Naive thymus-derived CD4-positive, alpha-beta T cell (primary cell): ENCODE results near the gene CYP1A1. TPM values are rescaled to one million over a fixed set of nuclear protein-coding genes. Genes with fewer than 3 reads are reported as not detected.

Source experiments
- ATAC-seq: fragments of 150-1000 bp; cut with Tn5 transposase; 2 replicates; pipeline ENCODE4 v1.10.0; 2021; ENCODE audit warnings: mild to moderate bottlenecking, moderate library complexity
- CTCF ChIA-PET: fragments of 350-600 bp; sonication (Branson Sonifier 250); formaldehyde crosslinking; loops from one replicate; lab custom pipeline; 2021; ENCODE audit warnings: antibody characterized with exemption; lab: Charles Lee
- POLR2A ChIA-PET: fragments of 350-600 bp; sonication (Branson Sonifier 250); formaldehyde crosslinking; loops from one replicate; lab custom pipeline; 2021; ENCODE audit warnings: antibody characterized with exemption, inconsistent platforms; lab: Charles Lee
- DNase-seq, 9 donors: peaks; one replicate each; pipeline versions ENCODE4 v3.0.0 to v3.0.0-alpha.2; 2020 to 2022; ENCODE audit warnings: mixed read lengths in 1 of 9
- H3K27ac ChIP-seq: one replicate; pipeline ENCODE4 v1.7.0; 2013; ENCODE audit warnings: mild to moderate bottlenecking, low read depth, low read length, moderate library complexity
- H3K27me3 ChIP-seq, 2 donors: one replicate each; pipeline ENCODE4 v1.7.0; 2013; ENCODE audit warnings: low read length in 2 of 2, mild to moderate bottlenecking in 2 of 2, moderate library complexity in 2 of 2; ENCODE audit not compliant: control insufficient read depth in 2 of 2, insufficient read depth in 2 of 2
- H3K36me3 ChIP-seq, 3 experiments: 1 replicate in 2 of 3; 2 replicates in 1 of 3; pipeline ENCODE4 v1.7.0; 2013; ENCODE audit warnings: low read length in 3 of 3, mild to moderate bottlenecking in 3 of 3, moderate library complexity in 1 of 3; ENCODE audit not compliant: insufficient read depth in 3 of 3, control insufficient read depth in 2 of 3
- H3K4me1 ChIP-seq, 2 donors: one replicate each; pipeline ENCODE4 v1.7.0; 2013; ENCODE audit warnings: low read length in 2 of 2, mild to moderate bottlenecking in 2 of 2, moderate library complexity in 1 of 2; ENCODE audit not compliant: control insufficient read depth in 2 of 2, insufficient read depth in 2 of 2
- H3K4me3 ChIP-seq: 2 replicates; pipeline ENCODE4 v1.7.0; 2013; ENCODE audit warnings: mild to moderate bottlenecking, low read length
- H3K9me3 ChIP-seq, 3 experiments: 1 replicate in 2 of 3; 2 replicates in 1 of 3; pipeline ENCODE4 v1.7.0; 2013; ENCODE audit warnings: low read length in 3 of 3; ENCODE audit not compliant: control insufficient read depth in 2 of 3
- H3K27ac Mint-ChIP-seq, 9 donors: one replicate each; pipeline ENCODE4 v1.8.0; 2020 to 2022; ENCODE audit warnings: mixed read lengths in 9 of 9, mild to moderate bottlenecking in 8 of 9, moderate library complexity in 5 of 9, inconsistent platforms in 2 of 9
- H3K27me3 Mint-ChIP-seq, 5 donors: one replicate each; pipeline ENCODE4 v1.8.0; 2021 to 2022; ENCODE audit warnings: mixed read lengths in 5 of 5, mild to moderate bottlenecking in 1 of 5
- H3K36me3 Mint-ChIP-seq, 5 donors: one replicate each; pipeline ENCODE4 v1.8.0; 2020 to 2022; ENCODE audit warnings: mixed read lengths in 5 of 5, mild to moderate bottlenecking in 3 of 5, inconsistent platforms in 1 of 5
- H3K4me1 Mint-ChIP-seq, 7 donors: one replicate each; pipeline ENCODE4 v1.8.0; 2020 to 2022; ENCODE audit warnings: mixed read lengths in 7 of 7, mild to moderate bottlenecking in 3 of 7, inconsistent platforms in 1 of 7
- H3K4me3 Mint-ChIP-seq, 10 donors: one replicate each; pipeline ENCODE4 v1.8.0; 2020 to 2022; ENCODE audit warnings: mild to moderate bottlenecking in 10 of 10, mixed read lengths in 10 of 10, moderate library complexity in 6 of 10, inconsistent platforms in 2 of 10
- H3K9me3 Mint-ChIP-seq, 11 donors: one replicate each; pipeline ENCODE4 v1.8.0; 2020 to 2022; ENCODE audit warnings: mixed read lengths in 11 of 11, mild to moderate bottlenecking in 4 of 11, inconsistent platforms in 1 of 11, moderate library complexity in 1 of 11
- intact Hi-C, 2 donors: fragments of 100-400 bp; cut with micrococcal nuclease; formaldehyde crosslinking; loops; one replicate each; pipeline ENCODE4 v1.15.1; 2023
- polyA plus RNA-seq, 2 donors: library from polyadenylated mRNA; unstranded; fragments of 300-500 nt; fragmentation: Illumina TruSeq; gene quantifications; one replicate each; pipeline ENCODE4 v1.2.3, GENCODE V29; 2021
- total RNA-seq, 6 experiments: library from RNA in 5 of 6; stranded (reverse) in 5 of 6; gene quantifications; 1 replicate in 5 of 6; 2 replicates in 1 of 6; pipeline ENCODE4 v1.2.3 and lab custom pipeline; 2021 to 2026

CYP1A1 gene, protein sequence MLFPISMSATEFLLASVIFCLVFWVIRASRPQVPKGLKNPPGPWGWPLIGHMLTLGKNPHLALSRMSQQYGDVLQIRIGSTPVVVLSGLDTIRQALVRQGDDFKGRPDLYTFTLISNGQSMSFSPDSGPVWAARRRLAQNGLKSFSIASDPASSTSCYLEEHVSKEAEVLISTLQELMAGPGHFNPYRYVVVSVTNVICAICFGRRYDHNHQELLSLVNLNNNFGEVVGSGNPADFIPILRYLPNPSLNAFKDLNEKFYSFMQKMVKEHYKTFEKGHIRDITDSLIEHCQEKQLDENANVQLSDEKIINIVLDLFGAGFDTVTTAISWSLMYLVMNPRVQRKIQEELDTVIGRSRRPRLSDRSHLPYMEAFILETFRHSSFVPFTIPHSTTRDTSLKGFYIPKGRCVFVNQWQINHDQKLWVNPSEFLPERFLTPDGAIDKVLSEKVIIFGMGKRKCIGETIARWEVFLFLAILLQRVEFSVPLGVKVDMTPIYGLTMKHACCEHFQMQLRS
- total RNA-seq (under 1 TPM in 1 of 5 experiments, not detected in 4; 0.63 TPM), polyA plus RNA-seq (not detected), total RNA-seq (lab: John Stamatoyannopoulos, UW) (not detected)

DNA sequence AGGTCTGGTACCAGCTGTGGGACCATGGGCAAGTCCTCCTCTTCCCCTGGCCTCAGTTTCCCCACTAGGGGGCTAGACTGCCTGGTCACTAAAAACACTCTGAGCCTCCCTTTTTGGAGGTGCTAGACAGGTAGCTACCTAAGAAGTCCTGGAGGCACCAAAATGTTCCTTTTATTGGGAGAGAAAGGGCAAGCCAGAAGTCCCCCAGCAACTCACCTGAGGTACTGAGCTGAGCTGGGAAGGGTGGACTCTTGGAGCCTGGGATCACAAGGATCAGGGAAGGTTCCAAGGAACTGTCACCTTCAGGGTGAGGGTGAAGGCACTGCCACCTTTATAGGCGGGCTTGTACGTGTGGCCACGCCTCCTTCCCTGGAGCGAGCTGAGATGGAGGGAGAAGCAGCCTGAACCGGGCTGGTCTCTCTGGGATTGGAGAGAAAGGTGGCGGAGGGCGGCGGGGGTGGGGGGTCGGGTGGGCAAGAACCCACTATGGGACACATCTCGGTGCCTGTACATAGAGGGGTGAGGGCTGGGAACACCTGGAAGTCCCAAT is at the start of gene CYP1A1:
TSS of gene CYP1A1 (minus strand) at position 304 of the 550 bp plus-strand sequence. CDS start 2,431 bp downstream, outside the sequence.
- H3K36me3 ChIP-seq = no peaks in the 10 kb centered on the region
- no peaks in the 10 kb centered on the region for H3K9me3 ChIP-seq
- Mint-ChIP-seq H3K27me3 (peaks cover 0 to 37% (median 6%) of the 10 kb centered on the region in 5 donors), H3K27ac (peak within 1 kb of the TSS in 2 of 9 donors; percentile 8 to 76), H3K36me3 (peaks cover 0 to 5% (median 0%) of the 10 kb centered on the region in 5 donors), H3K9me3 (peaks cover 0 to 2% (median 0%) of the 10 kb centered on the region in 11 donors), H3K4me1 (peaks cover 4 to 12% (median 7%) of the 10 kb centered on the region in 7 donors), H3K4me3 (peak within 1 kb of the TSS; percentile 69 to 86 (median 78))
- ChIA-PET CTCF (interaction anchor here (0.6 kb wide), 1 partner anchor 11 kb away, joined by 3 read pairs; no protein-coding TSS in a partner anchor), POLR2A (no interaction called here)
- DNase-seq (peak in 5 of 9 donors; percentile 13 to 34 (median 19)), ATAC-seq (peak; percentile 42)
- peak within 1 kb of the TSS; percentile 64 for H3K4me3 ChIP-seq
- intact Hi-C loops = no loop called here
- no peaks in the 10 kb centered on the region for H3K27me3 ChIP-seq
- peak within 1 kb of the TSS; percentile 42 for H3K27ac ChIP-seq
- peaks cover 3 to 6% of the 10 kb centered on the region in 2 donors for H3K4me1 ChIP-seq

DNA sequence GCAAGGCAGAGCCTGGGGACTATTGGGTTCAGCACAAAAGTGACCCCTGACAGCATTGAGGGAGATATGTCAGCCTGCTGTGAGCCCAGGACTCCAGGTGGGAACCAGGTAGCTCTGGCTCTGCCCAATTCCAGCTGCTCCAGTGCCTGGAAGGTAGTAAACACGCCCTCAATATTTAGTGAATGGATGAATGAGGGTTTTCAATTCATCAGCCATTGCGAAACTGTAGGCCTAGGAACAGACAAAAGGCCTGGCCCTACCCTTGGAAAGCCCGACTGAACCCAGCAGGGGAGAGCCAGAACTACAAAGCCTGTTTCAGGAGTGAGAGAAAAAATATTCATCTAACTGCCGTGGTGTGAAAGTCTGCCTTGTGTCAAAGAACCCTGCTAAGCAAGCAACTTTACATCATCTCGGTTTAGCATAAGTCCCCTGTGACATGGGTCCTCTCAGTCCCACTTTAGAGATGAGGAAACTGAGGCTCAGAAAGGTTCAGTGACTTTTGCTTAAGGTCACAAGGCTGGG is 48.5 kb upstream of the CYP1A1 start:
- Mint-ChIP-seq H3K4me1 (peaks cover 46 to 78% (median 70%) of the 10 kb centered on the region in 7 donors), H3K4me3 (no peak overlapping the region), H3K27ac (peak overlapping the region in 8 of 9 donors; percentile 31 to 100 (median 74)), H3K9me3 (no peaks in the 10 kb centered on the region), H3K36me3 (peaks cover 0 to 4% (median 0%) of the 10 kb centered on the region in 5 donors), H3K27me3 (peaks cover 0 to 3% (median under 1%) of the 10 kb centered on the region in 5 donors)
- no peak for DNase-seq
- ChIA-PET CTCF (interaction anchor here (0.8 to 18.2 kb wide), 4 partner anchors 8 to 176 kb away, joined by 4 to 1110 read pairs (median 151); partner anchors contain the start of gene CSK), POLR2A (interaction anchor here (0.6 to 24.4 kb wide), 4 partner anchors 8 to 152 kb away, joined by 3 to 1077 read pairs (median 16); partner anchors contain the start of gene CSK)
- ATAC-seq = no peak
- Histone ChIP-seq H3K4me1 (peaks cover 36 to 59% of the 10 kb centered on the region in 2 donors), H3K27ac (no peak overlapping the region), H3K4me3 (no peak overlapping the region), H3K36me3 (no peaks in the 10 kb centered on the region), H3K9me3 (no peaks in the 10 kb centered on the region), H3K27me3 (no peaks in the 10 kb centered on the region)
- intact Hi-C loops = no loop called here

DNA sequence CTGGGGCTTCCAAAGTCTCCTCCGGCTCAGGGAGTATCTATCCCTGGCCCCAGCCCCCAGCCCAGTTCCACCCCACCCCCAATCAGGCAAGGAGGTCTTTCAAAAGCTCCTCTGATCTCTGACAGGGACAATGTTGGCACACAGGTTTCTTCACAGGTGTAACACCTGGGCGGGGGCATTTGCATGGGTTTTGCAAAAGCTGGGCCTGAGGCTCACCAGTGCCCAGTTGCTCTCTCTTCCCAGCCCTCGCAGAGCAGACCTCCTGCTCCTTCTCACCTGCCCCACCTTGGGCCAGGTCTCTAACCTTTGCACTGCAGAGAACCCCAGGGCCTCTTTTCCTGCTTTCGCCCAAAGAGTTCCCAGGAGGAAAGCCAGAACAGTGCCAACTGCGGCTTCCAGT is 48.0 kb upstream of the CYP1A1 start:
- ATAC-seq = no peak
- no peaks in the 10 kb centered on the region for H3K27me3 ChIP-seq
- intact Hi-C loops = no loop called here
- peaks cover 31 to 56% of the 10 kb centered on the region in 2 donors for H3K4me1 ChIP-seq
- H3K27ac Mint-ChIP-seq = peak overlapping the region in 6 of 9 donors; percentile 60 to 100 (median 74)
- no peak overlapping the region for H3K4me3 ChIP-seq
- peaks cover 0 to 5% (median 4%) of the 10 kb centered on the region in 5 donors for H3K27me3 Mint-ChIP-seq
- CTCF ChIA-PET = interaction anchor here (0.8 to 18.2 kb wide), 4 partner anchors 8 to 177 kb away, joined by 4 to 1110 read pairs (median 151); partner anchors contain the start of gene CSK
- POLR2A ChIA-PET = interaction anchor here (5.6 to 24.4 kb wide), 2 partner anchors 8 to 24 kb away, joined by 29 to 1077 read pairs; partner anchors contain the start of gene CSK
- H3K27ac ChIP-seq = no peak overlapping the region
- peaks cover 41 to 77% (median 68%) of the 10 kb centered on the region in 7 donors for H3K4me1 Mint-ChIP-seq
- H3K36me3 ChIP-seq = no peaks in the 10 kb centered on the region
- H3K4me3 Mint-ChIP-seq = no peak overlapping the region
- H3K36me3 Mint-ChIP-seq = peaks cover 0 to 2% (median 0%) of the 10 kb centered on the region in 5 donors
- DNase-seq = no peak
- H3K9me3 ChIP-seq = no peaks in the 10 kb centered on the region
- no peaks in the 10 kb centered on the region for H3K9me3 Mint-ChIP-seq

DNA sequence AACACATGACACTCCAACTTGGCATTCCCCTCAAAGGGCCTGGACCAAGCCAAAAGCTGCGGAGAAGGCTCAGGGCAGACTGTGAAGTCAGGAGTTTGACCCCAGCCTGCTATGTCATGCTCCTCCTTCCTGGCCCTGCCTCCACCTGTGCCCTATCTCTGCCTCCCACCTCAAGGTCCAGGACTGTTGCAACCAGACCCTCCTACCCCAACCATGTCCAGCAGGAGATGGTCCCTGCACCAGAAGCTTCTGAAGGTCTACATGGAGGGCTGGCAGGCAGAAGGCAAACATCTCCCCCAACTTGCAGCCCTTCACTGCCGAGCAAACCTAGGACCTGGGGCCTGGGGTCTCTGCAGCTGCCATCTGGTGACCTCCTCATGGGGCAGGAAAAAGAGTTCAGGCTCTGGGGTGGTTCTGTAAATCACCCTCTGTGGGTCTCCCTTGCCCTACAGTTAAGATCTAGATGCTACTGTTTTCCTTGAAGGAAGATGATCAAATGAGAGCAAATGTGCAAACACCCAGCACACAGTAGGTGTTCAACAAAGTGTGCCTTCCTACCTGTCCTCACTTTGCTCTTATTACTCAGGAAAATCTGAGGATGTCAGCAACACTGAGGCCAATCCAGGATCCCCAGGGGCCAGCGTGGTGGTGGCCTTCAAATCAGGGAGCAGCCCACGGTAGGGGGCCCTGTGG is 45.0 kb upstream of the CYP1A1 start:
- H3K27me3 Mint-ChIP-seq = peaks cover 0 to 7% (median 5%) of the 10 kb centered on the region in 5 donors
- Histone ChIP-seq H3K36me3 (no peaks in the 10 kb centered on the region), H3K27me3 (no peaks in the 10 kb centered on the region), H3K4me1 (peaks cover 7 to 29% of the 10 kb centered on the region in 2 donors), H3K27ac (no peak overlapping the region), H3K9me3 (no peaks in the 10 kb centered on the region), H3K4me3 (no peak overlapping the region)
- H3K4me3 Mint-ChIP-seq = no peak overlapping the region
- ChIA-PET POLR2A (interaction anchor here (0.7 to 24.4 kb wide), 12 partner anchors 9 to 180 kb away, joined by 3 to 1077 read pairs (median 6); partner anchors contain the start of genes CSK and FAM219B), CTCF (interaction anchor here (0.6 to 18.2 kb wide), 29 partner anchors 7 to 401 kb away, joined by 3 to 1110 read pairs (median 5); partner anchors contain the start of genes CPLX3, CSK and FAM219B)
- peaks cover 0 to under 1% (median 0%) of the 10 kb centered on the region in 5 donors for H3K36me3 Mint-ChIP-seq
- peaks cover 18 to 47% (median 38%) of the 10 kb centered on the region in 7 donors for H3K4me1 Mint-ChIP-seq
- DNase-seq (no peak), ATAC-seq (no peak)
- H3K27ac Mint-ChIP-seq = no peak overlapping the region
- H3K9me3 Mint-ChIP-seq = no peaks in the 10 kb centered on the region
- intact Hi-C loops = loop anchor here in 1 of 2 donors (2.0 kb wide), 1 partner anchor 72 kb away; the partner anchor contains the start of gene ULK3

DNA sequence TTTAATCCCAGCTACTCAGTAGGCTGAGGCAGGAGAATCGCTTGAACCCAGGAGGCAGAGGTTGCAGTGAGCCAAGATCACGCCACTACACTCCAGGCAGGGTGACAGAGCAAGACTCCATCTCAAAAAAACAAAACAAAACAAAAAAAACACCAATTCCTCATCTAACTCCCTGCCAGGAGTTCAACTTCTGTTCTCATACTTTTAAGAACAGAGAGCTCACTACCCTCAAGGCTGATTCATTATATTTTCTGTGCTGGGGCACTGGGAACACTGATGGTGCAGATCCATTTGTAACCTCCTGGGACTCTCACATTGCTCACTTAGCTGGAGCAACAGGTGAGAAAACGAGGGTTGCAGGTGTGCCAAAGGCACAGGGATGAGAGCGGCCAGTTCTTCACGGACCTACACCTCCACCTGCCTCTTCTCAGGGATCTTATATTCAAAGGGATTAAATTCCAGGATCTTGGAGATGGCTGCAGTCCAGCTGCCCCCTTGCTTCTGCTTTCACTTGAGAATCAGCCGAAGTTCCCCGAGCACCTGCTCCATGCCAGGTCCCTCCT is 44.2 kb upstream of the CYP1A1 start:
- no peaks in the 10 kb centered on the region for H3K36me3 ChIP-seq
- no peak for ATAC-seq
- Mint-ChIP-seq H3K27ac (no peak overlapping the region), H3K27me3 (peaks cover 0 to 7% (median 5%) of the 10 kb centered on the region in 5 donors), H3K4me1 (peaks cover 14 to 42% (median 32%) of the 10 kb centered on the region in 7 donors), H3K36me3 (no peaks in the 10 kb centered on the region), H3K9me3 (no peaks in the 10 kb centered on the region), H3K4me3 (no peak overlapping the region)
- no peaks in the 10 kb centered on the region for H3K9me3 ChIP-seq
- no peak overlapping the region for H3K27ac ChIP-seq
- intact Hi-C loops = loop anchor here (1.0 to 2.0 kb wide), 7 partner anchors 31 to 396 kb away; partner anchors contain the start of gene ULK3 (in 1 of the 2)
- no peak for DNase-seq
- POLR2A ChIA-PET = interaction anchor here (0.6 to 24.4 kb wide), 12 partner anchors 8 to 988 kb away, joined by 3 to 1077 read pairs (median 4); partner anchors contain the start of gene CSK
- H3K4me1 ChIP-seq = peaks cover 7 to 24% of the 10 kb centered on the region in 2 donors
- H3K4me3 ChIP-seq = no peak overlapping the region
- H3K27me3 ChIP-seq = no peaks in the 10 kb centered on the region
- CTCF ChIA-PET = interaction anchor here (0.6 to 18.2 kb wide), 29 partner anchors 8 to 1765 kb away, joined by 3 to 1110 read pairs (median 5); partner anchors contain the start of genes CPLX3, CSK and FAM219B
